Activated T-cell treated with anti-CD3 and anti-CD28 coated beads, Interleukin-2, amount 50 U/mL, for 24 hours (primary cell): ENCODE measurements around the gene ST8SIA6.

Experiments used
- DNase-seq: peaks from one replicate; pipeline ENCODE4 v3.0.0-alpha.2; 2020
- H3K27ac Mint-ChIP-seq: 2 replicates; pipeline ENCODE4 v1.8.0; 2020; ENCODE audit warnings: mild to moderate bottlenecking, mixed read lengths
- H3K27me3 Mint-ChIP-seq: 2 replicates; pipeline ENCODE4 v1.8.0; 2020; ENCODE audit warnings: mixed read lengths
- H3K36me3 Mint-ChIP-seq: 2 replicates; pipeline ENCODE4 v1.8.0; 2020; ENCODE audit warnings: low read depth, mixed read lengths
- H3K4me1 Mint-ChIP-seq: 2 replicates; pipeline ENCODE4 v1.8.0; 2020; ENCODE audit warnings: low read depth, mixed read lengths
- H3K4me3 Mint-ChIP-seq: 2 replicates; pipeline ENCODE4 v1.8.0; 2020; ENCODE audit warnings: mild to moderate bottlenecking, moderate library complexity, mixed read lengths
- H3K9me3 Mint-ChIP-seq: 2 replicates; pipeline ENCODE4 v1.8.0; 2020; ENCODE audit warnings: mixed read lengths

ST8SIA6 gene

GRCh38 chr10:17426263-17426750 lies 28.1 kb downstream of the ST8SIA6 start:
- no peaks in the 10 kb centered on the region for H3K27me3 Mint-ChIP-seq
- DNase-seq = no peak
- H3K4me3 Mint-ChIP-seq = no peak overlapping the region
- H3K4me1 Mint-ChIP-seq = peaks cover 71% of the 10 kb centered on the region
- no peaks in the 10 kb centered on the region for H3K36me3 Mint-ChIP-seq
- no peaks in the 10 kb centered on the region for H3K9me3 Mint-ChIP-seq
- peak overlapping the region; percentile 26 for H3K27ac Mint-ChIP-seq

DNA sequence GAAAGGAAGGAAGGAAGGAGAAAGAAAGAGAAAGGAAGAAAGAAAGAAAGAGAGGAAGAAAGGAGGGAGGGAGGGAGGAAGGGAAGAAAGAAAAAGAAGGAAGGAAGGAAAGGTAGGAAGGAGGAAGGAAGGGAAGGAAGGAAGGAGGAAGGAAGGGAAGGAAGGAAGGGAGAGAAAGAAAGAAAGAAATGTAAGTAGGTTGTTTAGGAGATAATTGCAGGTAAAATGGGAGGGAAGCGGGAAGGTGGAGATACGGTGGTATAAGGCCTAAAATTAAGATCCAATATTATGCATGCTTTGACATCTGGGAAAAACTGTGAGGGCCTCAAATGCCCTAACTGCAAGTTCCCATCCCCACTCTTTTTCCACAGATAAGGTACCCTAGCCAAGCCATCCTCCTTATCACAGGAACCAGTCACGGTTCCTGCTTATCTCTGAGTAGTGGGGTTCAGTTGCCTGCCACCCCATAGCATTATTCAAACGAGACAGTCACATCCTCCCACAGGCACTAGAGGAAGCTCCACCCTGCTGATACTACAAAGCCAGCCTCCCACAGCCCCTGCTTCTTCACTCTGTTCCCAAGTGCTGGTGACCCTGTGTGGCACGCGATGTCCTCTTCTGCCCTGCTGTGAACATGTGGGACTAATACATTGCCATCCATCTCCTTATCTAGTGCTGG lies 28.7 kb downstream of the ST8SIA6 start:
- Mint-ChIP-seq H3K4me3 (no peak overlapping the region), H3K4me1 (peaks cover 70% of the 10 kb centered on the region), H3K27ac (peak overlapping the region; percentile 29), H3K9me3 (no peaks in the 10 kb centered on the region), H3K27me3 (no peaks in the 10 kb centered on the region), H3K36me3 (no peaks in the 10 kb centered on the region)
- DNase-seq = peak; percentile 52

DNA sequence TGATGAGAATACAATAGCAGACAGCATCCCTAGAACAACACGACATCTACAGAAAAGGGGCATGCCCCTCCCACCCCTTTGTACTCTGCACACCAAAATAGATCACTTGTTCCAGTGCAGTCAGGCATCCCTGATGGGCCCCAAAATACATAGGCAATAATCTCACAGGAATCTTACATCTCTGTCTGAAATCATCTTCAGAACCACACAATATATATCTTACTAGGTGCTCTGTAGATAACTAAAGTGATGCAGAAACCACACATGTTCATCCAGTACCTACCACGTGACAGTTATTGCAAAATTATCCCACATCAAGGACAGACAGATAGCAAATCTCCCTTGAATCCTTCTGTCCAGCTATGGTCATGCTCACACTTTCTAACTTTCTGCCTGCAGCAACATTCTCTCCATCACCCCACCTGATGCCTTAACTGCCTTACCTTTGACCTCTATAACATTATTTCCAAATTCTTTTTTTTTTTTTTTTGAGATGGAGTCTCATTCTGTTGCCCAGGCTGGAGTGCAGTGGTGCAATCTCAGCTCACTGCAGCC lies 30.7 kb downstream of the ST8SIA6 start:
- no peaks in the 10 kb centered on the region for H3K27me3 Mint-ChIP-seq
- no peaks in the 10 kb centered on the region for H3K9me3 Mint-ChIP-seq
- no peak for DNase-seq
- H3K4me1 Mint-ChIP-seq = peaks cover 60% of the 10 kb centered on the region
- H3K4me3 Mint-ChIP-seq = no peak overlapping the region
- no peaks in the 10 kb centered on the region for H3K36me3 Mint-ChIP-seq
- no peak overlapping the region for H3K27ac Mint-ChIP-seq

DNA sequence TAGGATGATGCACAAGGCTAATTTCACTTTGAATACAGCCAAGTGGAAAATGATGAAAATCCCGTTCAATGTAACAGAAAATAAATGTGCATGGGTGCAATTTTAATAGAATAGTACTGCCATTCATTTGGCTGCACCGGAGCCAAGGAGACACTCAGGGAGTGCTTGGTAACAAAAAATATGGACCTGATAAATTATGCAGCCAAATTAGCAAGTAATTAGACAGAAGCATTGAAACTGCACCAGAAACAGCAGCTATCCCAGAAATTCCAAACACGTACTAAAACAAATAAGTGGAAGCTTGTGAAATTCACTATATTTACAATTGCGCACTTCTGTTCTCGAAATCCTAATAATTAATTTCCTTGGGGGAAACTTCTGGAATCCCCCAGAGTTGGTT lies 31.5 kb downstream of the ST8SIA6 start:
- Mint-ChIP-seq H3K9me3 (no peaks in the 10 kb centered on the region), H3K36me3 (no peaks in the 10 kb centered on the region), H3K4me1 (peaks cover 52% of the 10 kb centered on the region), H3K27me3 (no peaks in the 10 kb centered on the region), H3K27ac (no peak overlapping the region), H3K4me3 (no peak overlapping the region)
- DNase-seq = no peak

DNA sequence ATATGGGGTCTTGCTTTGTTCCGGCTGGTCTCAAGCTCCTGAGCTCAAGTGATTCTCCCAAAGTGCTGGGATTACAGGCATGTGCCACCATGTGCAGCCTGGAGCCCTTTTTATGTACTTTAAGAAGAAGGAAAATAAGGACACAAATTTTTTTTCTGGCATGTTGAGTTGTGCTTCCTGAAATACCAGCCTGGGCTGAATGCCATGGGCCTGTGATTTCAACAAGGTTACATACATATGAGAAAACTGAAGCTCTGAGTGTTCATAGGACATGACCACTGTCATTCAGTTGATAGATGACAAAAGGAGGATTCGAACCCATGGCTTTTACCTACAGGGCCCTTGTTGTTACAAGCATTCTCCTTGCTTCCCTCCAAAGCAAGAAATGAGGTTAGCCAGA lies 36.1 kb downstream of the ST8SIA6 start:
- H3K9me3 Mint-ChIP-seq = no peaks in the 10 kb centered on the region
- H3K4me3 Mint-ChIP-seq = no peak overlapping the region
- no peaks in the 10 kb centered on the region for H3K36me3 Mint-ChIP-seq
- H3K27me3 Mint-ChIP-seq = no peaks in the 10 kb centered on the region
- no peak for DNase-seq
- H3K27ac Mint-ChIP-seq = no peak overlapping the region
- peaks cover 11% of the 10 kb centered on the region for H3K4me1 Mint-ChIP-seq

DNA sequence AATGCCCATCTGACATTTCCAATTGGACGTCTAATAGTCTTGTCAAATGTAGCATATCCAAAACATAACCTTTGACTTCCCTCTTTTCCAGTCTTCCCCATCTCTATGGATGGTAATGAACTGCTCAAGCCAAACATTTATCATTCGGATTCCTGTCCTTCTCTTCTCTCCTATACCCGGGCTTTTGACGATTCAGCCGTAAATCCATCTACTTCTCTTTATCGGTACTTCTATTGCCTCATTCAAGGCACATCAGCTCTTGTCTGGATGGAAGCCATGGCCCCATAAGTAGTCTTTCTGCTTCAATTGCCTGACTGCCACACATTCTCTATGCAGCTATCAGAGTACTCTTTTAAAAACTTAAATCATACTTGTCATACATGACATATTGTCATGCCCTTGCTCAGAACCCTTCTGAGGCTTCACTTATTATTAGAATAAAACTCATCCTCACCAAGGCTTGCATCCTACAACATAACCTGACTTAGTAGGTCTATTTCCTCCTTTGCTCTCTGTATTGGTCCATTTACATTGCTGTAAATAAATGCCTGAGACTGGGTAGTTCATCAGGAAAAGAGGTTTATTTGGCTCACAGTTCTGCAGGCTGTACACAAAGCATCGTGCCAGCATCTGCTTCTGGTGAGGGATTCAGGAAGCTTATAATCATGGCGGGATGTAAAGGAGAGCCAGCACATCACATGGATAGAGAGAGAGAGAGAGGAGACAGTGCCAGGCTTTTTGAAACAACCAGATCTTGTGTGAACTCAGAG lies 37.8 kb downstream of the ST8SIA6 start:
- Mint-ChIP-seq H3K9me3 (no peaks in the 10 kb centered on the region), H3K4me3 (no peak overlapping the region), H3K36me3 (no peaks in the 10 kb centered on the region), H3K4me1 (peaks cover 10% of the 10 kb centered on the region), H3K27me3 (no peaks in the 10 kb centered on the region), H3K27ac (no peak overlapping the region)
- DNase-seq = no peak

- H3K27ac Mint-ChIP-seq = no peak overlapping the region
- peaks cover 14% of the 10 kb centered on the region for H3K4me1 Mint-ChIP-seq
- H3K4me3 Mint-ChIP-seq = no peak overlapping the region
- H3K36me3 Mint-ChIP-seq = no peaks in the 10 kb centered on the region
- H3K9me3 Mint-ChIP-seq = no peaks in the 10 kb centered on the region
- no peaks in the 10 kb centered on the region for H3K27me3 Mint-ChIP-seq
- DNase-seq = no peak
Measured at GRCh38 chr10:17415046-17415658, 39.2 kb downstream of the ST8SIA6 start.

DNA sequence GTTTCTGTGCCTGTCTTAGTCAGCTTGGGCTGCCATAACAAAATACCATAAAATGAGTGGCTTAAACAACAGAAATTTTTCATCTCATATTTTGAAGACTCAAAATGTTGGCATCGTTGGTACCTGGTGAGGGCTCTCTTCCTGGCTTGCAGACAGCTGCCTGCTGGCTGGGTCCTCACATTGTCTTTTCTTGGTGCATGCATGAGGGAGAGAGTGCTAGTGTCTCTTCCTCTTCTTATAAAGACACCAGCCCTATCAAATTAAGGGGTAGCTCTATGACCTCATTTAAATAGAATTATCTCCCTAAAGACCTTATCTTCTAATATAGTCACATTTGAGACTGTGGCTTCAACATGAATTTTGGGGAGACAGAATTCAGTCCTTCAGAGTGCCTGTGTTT lies 39.9 kb downstream of the ST8SIA6 start:
- Mint-ChIP-seq H3K4me3 (no peak overlapping the region), H3K9me3 (no peaks in the 10 kb centered on the region), H3K4me1 (peaks cover 18% of the 10 kb centered on the region), H3K36me3 (no peaks in the 10 kb centered on the region), H3K27me3 (no peaks in the 10 kb centered on the region), H3K27ac (no peak overlapping the region)
- no peak for DNase-seq

DNA sequence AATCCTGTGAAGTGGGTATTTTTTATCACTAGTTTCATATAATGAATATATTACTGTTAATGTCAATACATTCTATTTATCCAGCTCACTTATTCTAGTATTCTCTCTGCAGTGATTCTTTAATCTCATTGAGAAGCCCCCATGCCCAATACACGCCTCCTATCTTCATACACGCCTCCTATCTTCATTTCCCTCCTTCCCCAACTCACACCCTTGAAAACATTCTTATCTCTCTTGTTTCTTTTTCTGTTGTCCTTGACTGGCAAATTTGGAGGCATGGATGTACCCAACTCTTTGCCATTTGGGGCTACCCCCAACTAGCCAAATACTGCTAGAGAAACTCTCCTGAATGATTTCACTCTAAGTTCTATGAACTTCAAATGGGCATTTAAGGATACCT lies 40.5 kb downstream of the ST8SIA6 start:
- H3K4me3 Mint-ChIP-seq = no peak overlapping the region
- no peaks in the 10 kb centered on the region for H3K36me3 Mint-ChIP-seq
- no peaks in the 10 kb centered on the region for H3K9me3 Mint-ChIP-seq
- no peak overlapping the region for H3K27ac Mint-ChIP-seq
- H3K27me3 Mint-ChIP-seq = no peaks in the 10 kb centered on the region
- DNase-seq = no peak
- peaks cover 17% of the 10 kb centered on the region for H3K4me1 Mint-ChIP-seq

- no peaks in the 10 kb centered on the region for H3K9me3 Mint-ChIP-seq
- no peak overlapping the region for H3K4me3 Mint-ChIP-seq
- H3K27ac Mint-ChIP-seq = no peak overlapping the region
- no peak for DNase-seq
- peaks cover 17% of the 10 kb centered on the region for H3K4me1 Mint-ChIP-seq
- H3K36me3 Mint-ChIP-seq = no peaks in the 10 kb centered on the region
- no peaks in the 10 kb centered on the region for H3K27me3 Mint-ChIP-seq
Measured at GRCh38 chr10:17412323-17412722, 42.1 kb downstream of the ST8SIA6 start.

DNA sequence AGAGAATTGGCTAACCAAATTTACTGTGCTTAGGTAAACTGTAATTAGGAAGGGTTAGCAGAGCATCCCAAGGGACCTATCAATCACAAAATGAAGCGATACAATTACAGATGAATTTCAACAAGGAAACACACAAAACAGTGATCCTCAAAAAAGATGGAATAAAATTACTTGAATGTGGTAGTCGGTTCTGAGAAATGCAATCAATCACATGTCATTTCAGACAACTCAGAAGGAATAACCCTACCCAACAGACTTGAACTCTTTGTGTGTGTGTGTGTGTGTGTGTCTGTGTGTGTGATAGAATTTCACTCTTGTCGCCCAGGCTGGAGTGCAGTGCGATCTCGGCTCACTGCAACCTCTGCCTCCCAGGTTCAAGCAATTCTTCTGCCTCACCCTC lies 43.5 kb downstream of the ST8SIA6 start:
- H3K36me3 Mint-ChIP-seq = no peaks in the 10 kb centered on the region
- no peaks in the 10 kb centered on the region for H3K27me3 Mint-ChIP-seq
- peaks cover 17% of the 10 kb centered on the region for H3K4me1 Mint-ChIP-seq
- H3K9me3 Mint-ChIP-seq = no peaks in the 10 kb centered on the region
- H3K4me3 Mint-ChIP-seq = no peak overlapping the region
- no peak for DNase-seq
- H3K27ac Mint-ChIP-seq = no peak overlapping the region

DNA sequence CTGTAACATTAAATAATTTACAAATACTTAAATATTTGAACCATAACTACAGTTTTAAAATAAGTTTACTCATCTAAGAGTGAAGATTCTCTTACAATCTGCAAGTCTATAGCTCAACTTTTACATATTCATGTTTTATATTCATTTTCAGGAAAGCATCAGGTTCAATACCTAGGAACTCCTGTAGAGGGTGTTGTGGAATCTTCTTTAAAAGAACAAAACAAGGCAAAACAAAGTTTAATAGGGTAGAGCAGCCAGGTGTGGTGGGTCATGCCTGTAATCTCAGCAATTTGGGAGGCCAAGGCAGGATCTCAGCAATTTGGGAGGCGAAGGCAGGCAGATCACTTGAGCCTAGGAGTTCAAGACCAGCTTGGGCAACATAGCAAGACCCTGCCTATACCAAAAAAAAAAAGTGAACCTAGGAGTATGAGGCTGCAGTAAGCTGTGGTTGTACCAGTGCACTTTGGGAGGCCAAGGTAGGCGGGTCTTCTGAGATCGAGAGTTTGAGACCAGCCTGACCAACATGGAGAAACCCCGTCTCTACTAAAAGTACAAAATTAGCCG lies 45.1 kb downstream of the ST8SIA6 start:
- Mint-ChIP-seq H3K4me3 (no peak overlapping the region), H3K27ac (no peak overlapping the region)

DNA sequence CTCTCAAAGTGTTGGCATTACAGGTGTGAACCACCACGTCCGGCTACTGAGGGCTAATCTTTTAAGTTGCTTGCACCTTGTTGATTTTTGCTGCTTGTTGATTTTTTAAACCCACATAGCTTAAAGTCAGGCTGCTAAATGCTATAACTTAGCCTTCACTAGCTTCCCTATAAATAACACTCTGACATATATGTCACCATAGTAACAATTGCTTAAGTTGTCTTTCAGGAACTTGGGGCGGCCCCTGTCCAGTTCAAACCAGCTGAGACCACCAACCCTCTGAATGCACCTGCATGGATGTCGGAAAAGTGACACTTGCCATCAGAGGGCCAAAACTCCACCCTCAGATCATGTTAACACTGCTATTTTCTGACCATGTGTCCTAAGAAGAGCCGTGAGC lies 47.3 kb downstream of the ST8SIA6 start:
- no peaks in the 10 kb centered on the region for H3K9me3 Mint-ChIP-seq
- no peak overlapping the region for H3K4me3 Mint-ChIP-seq
- no peaks in the 10 kb centered on the region for H3K36me3 Mint-ChIP-seq
- H3K27me3 Mint-ChIP-seq = no peaks in the 10 kb centered on the region
- DNase-seq = no peak
- peaks cover 17% of the 10 kb centered on the region for H3K4me1 Mint-ChIP-seq
- no peak overlapping the region for H3K27ac Mint-ChIP-seq

More for the DNA sequence above, 45.1 kb downstream of the ST8SIA6 start:
- no peaks in the 10 kb centered on the region for H3K36me3 Mint-ChIP-seq
- peaks cover 17% of the 10 kb centered on the region for H3K4me1 Mint-ChIP-seq
- no peak for DNase-seq
- H3K9me3 Mint-ChIP-seq = no peaks in the 10 kb centered on the region
- H3K27me3 Mint-ChIP-seq = no peaks in the 10 kb centered on the region

DNA sequence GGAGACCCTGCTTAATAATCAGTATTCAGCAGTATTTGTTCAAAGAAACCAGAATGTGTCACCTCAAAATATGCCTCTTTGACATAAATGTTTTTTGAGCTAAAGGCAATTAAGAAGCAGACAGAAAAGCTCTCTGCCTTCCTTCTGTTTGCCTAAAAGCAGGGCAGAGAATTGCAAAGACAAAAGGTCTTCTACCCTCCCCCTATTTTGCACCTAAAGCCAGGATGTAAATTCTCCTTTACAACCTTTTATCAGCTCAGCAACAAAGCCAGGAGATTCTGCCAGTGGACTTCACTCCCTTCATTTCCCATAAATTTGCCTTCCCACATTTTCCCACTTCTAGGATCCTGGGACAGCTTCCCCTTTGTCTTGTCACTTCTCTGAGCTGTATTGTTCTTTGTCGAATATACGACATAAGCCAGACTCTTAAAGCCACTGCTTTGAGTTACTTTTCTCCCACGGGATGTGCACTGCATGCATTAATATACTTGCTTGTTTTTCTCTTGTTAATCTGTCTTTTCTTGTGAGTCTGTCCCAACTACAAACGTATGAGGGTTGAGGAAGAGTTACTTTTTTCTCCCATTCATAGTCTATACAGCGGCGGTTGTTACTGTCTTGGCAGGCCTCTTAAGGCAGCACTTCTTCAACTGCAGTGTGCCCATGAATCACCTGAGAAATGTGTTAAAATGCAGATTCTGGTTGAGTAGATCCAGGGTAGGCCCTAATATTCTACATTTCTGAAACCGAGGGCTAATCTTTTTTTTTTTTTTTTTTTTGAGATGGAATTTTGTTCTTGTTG lies 48.2 kb downstream of the ST8SIA6 start:
- peaks cover 15% of the 10 kb centered on the region for H3K4me1 Mint-ChIP-seq
- H3K27ac Mint-ChIP-seq = no peak overlapping the region
- H3K4me3 Mint-ChIP-seq = no peak overlapping the region
- H3K27me3 Mint-ChIP-seq = no peaks in the 10 kb centered on the region
- no peaks in the 10 kb centered on the region for H3K9me3 Mint-ChIP-seq
- DNase-seq = no peak
- H3K36me3 Mint-ChIP-seq = no peaks in the 10 kb centered on the region
